Measurements from ENCODE around the gene LINGO3.

LINGO3 gene

DNA sequence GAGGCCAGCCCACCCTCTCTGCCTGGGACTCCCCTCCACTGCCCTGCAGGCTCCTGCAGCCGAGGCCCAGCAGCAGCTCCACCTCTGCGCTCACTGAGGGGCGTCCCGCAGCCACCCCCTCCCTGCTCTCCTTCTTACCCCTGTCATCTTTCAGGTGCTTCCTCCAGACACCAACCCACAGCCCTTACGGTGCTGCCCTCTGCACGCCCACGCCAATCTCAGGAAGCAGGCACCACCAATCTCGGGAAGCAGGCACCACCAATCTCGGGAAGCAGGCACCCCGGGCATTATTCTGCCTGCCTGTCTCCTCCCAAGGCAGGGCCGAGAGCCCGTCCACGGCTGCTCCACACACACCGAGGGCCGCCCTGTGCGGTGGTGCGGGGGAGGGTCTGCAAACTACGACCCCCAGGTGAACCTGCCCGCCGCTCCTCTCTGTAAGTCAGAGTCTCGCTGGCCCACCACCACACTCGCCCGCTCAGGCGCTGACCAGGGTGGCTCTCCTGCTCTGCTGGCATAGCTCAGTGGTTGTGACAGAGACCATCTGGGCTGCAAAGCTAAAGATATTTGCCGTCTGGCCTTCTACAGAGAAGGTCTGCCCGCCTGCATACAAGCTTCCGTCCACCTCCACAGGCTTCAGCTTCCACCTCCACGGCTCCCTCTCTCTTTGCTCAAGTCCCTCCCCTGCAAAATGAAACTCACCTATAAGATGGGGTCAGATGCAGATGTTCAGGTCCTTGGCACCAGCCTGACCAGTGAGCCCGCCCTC lies 17.5 kb upstream of the LINGO3 start:
- no peak for DNase-seq

DNA sequence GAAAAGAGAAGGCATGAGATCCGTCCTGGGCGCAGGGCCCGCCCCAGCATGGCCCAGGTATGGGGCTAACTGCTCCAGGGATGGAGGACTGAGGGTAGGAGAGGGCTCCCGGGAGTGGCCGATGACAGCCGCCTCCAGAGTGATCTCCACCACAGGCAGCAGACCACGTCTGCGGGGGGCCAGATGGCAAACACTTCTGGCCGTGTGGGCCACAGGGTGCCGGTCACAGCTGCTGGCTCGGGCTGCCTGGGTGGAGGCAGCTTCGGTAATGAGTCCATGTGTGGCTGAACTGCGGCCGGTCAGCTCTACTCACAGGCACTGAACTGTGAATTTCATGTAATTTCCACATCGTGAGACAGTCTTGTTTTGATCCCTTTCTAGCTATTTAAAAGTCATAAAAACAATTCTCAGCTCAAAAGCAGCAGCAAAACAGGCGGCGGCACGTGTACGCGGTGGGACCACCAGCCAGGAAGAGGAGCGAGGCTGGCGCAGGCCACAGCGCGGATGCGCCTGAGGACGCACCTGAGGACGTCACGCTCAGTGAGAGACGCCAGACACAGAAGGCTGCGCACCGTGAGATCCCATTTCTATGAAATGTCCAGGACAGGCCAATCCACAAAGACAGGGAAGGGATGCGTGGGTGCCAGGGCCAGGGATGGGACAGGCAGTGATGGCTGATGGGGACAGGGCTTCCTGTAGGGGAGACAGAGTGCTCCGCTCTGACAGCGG lies 16.4 kb upstream of the LINGO3 start:
- DNase-seq = no peak

DNA sequence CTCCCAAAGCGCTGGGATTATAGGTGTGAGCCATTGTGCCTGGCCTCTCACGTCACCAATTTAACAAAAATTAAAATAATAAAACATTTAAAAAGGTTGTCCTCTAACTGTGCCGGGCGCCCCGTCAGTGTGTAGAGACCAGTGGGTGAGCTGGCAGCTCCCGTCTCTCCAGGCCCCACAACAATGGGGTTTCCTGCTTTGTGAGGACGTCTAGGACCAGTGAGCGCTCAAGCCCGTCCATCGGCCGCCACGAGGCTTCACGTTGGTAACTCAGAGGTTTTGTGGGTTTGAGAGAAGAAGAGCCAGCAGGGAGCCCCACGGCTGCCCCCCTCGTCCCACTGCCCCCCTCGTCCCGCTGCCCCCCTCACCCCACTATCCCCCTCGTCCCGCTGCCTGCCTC lies 15.8 kb upstream of the LINGO3 start:
- no peak for DNase-seq

DNA sequence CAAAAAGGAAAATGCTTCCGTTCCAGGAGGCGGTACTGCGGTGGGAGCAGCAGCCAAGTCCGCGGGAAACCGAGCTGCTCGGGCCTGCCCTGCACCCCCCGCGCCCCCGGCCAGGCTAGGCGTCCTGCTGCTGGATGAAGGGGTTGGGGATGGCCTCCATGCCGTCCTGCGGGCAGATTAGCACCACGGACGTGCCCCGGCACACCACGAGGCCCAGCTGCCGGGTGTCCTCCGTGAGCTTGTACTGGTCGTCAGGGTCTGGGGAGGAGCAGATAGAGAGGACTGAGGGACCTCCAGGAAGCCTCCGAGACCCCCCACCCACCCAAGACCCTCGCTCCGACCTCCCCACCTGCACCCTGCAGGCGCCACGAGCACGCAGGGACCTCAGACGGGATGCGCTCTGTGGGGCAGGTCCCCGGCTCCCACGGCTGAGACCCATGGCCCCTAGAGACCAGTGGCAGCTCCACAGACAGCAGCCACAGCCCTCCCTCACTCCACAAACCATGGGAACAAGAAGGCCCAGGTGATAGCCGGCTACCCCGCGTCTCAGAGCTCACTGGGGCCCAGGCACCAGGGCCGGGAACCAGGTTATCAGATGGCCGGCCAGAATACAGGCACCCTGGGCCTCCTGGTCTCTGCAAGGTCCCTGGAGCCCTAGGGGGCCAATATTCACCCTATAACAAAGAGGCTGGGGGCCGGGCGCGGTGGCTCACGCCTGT lies 13.8 kb upstream of the LINGO3 start:
- DNase-seq = no peak

DNA sequence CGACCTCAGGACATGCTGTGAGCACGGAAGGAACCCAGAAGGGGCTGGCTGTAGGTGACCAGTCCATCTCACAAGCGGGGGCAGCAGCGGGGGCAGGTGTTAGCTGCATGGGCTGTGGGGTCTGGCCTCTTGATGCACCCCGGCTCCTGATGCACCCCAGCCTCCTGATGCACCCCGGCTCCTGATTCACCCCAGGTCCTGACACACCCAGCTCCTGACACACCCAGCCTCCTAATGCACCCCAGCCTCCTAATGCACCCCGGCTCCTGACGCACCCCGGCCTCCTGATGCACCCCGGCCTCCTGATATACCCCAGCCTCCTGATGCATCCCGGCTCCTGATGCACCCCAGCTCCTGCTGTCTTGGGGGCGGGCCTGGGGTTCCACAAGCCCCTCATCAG lies 13.0 kb upstream of the LINGO3 start:
- DNase-seq = no peak

DNA sequence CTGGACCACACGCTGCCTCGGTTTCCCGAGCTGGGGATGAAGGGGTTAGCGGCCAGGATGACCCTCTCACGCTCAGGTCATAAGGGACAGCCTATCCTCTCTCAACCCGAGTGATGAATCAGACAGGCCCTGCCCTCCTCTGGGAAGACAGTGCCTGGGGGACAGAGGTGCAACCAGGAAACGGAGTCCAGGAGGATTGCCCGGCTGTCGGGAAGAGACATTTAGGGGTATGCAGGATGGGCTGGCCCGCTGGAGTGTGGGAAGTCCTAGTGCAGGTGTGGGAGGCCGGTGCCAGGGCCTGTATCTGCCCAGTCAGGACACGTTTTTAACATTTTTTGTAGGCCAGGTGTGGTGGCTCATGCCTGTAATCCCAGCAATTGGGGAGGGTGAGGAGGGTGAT lies 12.1 kb upstream of the LINGO3 start:
- no peak for DNase-seq

DNA sequence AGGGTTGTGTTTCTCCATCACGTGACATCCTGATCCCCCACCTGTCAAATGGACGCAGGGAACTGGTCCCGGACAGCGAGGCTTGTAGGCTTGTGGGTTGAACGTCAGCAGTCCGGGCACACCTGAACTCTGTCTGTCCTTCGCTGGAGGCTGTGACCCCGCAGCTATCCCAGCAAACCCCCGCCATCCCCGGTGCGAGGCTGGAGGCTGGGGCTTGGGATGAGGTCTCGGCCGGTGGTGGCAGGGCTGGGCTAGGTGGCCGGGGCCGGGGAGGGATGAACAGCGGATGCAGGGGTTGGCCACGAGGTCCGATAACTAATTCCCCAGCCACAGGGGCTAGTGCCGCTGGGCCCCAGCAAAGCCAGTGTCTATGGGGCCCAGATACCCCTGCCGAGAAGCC lies 11.6 kb upstream of the LINGO3 start:
- no peak for DNase-seq

DNA sequence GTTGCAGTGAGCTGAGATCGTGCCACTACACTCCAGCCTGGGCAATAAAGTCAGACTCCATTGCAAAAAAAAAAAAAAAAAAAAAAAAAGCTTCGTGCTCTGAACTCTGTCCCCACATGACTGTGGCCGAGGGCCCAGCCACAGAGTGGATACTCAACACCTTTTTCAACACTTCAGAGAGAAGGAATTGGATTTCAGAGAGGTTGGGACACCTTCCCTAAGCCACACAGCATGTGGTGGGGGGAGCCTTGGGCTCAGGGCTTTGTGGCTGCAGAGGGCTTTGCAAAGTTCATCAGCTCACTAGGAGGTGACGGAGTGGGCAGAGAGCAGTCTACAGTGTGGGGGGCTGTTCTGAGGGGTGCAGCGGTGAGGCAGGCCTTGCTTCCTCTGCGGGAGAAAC lies 11.0 kb upstream of the LINGO3 start:
- DNase-seq = no peak

DNA sequence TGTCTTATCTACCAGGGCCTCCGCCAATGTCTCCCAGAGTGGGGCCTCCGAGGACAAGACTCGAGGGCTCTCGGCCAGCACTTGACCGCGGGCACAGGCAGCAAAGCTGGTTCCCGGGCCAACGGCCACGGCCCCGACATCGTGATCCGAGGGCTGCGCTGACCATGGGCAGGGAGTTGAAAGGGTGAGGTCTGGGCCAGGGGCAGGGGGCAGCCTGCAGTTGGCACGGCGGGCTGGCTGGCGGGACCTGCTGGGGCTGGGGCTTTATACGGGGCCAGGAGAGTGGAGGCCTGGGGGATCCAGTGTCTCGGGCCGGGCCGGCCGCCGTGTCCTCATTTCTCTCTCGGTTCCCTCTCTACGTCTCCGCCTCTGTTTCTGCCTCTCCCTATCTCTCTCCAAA lies 9.8 kb upstream of the LINGO3 start:
- DNase-seq = no peak

DNA sequence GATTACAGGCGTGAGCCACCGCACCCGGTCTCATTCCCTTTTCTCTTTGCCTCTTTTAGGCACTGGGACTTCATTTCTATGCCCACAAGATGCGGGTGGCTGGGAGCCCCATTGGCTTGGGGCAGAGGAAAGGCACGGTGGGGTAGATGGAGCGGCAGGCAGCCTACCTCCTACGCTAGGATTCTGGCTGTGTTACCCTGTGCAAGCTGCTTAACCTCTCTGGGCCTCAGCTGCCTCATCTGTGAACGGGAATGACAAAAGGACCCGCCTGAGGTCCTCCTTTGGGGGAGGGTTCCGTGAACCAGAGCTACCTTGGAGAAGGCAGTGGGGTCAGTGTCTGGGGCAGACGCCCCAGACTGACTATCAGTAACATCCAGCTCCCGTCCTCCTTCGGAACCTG lies 9.3 kb upstream of the LINGO3 start:
- DNase-seq = no peak

DNA sequence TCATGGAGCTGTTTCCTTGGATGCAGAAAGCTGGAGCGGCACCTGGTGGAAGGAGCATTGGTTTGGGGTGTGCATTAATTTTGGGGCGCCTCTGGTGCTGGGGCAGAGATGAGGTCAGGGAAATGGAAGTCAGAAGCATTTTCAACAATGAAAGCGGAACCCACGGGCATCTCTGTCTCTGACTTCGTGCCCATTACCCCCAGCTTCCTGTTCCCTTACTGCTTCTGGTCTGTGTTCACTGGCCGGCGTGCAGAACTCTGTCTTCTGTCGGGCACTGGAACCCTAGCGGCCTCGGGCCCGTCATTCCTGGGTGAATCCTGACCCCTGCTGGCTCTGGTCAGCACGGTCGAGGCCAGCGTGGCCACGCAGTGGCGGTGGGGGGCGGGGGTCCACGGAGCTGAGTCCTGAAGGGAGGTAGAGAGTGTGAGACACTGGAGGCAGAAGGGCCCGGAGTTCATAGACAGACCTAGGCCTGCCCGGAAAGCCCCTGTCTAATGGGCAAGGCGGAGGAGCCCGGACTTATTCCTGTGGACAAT lies 7.9 kb upstream of the LINGO3 start:
- no peak for DNase-seq

DNA sequence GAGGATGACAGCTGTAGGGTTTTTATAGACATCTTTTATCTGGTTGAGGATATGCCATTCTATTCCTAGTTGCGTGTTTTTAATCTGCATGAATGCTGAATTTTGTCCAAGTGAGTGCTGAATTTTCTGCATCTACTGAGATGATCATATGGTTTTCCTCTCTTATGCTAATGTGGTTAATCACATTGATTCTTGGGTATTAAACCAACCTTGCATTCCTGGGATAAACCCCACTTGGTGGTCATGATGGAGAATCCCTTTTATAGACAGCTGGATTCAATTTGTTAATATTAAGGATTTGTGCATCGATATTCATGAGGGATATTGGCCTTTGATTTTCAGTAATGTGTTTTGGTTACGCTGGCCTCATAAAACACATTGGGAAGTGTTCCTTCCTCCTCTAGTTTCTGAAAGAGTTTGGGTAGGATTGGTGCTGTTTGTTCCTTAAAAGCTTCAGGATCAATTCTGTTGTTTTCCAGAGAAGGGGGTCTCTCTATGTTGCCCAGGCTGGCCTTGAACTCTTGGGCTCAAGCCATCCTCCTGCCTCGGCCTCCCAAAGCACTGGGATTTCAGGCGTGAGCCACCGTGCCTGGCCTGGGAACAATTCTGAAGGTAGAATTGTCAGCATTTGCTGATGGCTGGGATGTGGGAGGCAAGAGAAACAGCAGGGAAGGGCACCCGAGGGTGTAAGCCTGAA lies 7.3 kb upstream of the LINGO3 start:
- DNase-seq = no peak

DNA sequence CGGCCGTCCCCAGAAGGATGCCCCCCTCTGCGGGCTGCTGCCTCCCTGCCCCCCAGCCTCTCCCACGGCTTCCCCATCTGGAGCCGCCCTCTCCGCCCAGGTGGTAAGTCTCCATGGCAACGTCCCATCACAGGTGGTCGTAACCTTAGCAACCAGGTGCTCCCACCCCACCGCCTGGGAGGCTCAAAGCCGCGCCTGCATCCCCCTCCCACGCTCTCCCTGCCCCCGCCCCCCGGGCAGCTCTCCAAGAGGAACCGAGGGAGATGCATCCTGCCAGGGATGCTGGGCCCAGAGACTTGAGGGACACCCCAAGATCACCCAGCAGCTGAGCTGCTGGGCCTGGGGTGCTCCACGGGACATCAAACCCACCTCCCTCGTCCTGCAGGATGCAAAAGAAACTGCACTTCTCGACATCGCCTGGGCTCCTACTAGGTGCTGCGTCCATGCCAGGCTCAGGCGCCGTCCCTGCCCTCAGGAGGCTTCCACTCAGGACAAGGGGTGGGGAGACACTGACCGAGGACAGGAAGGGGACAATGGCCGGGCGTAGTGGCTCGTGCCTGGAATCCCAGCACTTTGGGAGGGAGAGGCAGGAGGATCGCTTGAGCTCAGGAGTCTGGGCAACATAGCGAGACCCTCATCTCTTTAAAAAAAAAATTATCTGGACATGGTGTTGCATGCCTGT lies 5.0 kb upstream of the LINGO3 start:
- no peak for DNase-seq

DNA sequence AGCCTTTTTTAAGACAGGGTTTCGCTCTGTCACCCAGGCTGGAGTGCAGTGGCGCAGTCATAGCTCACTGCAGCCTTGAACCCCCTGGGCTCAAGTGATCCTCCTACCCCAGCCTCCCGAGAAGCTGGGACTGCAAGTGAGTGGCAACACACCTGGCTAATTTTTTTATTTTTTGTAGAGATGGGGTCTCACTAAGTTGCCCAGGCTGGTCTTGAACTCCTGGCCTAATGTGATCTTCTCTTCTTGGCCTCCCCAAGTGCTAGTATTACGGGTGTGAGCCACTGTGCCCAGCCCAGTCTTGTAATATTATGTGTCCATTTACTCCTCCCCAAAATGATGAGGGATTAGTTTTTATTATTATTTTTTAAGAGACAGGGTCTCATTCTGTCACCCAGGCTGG lies 3.1 kb upstream of the LINGO3 start:
- no peak for DNase-seq

DNA sequence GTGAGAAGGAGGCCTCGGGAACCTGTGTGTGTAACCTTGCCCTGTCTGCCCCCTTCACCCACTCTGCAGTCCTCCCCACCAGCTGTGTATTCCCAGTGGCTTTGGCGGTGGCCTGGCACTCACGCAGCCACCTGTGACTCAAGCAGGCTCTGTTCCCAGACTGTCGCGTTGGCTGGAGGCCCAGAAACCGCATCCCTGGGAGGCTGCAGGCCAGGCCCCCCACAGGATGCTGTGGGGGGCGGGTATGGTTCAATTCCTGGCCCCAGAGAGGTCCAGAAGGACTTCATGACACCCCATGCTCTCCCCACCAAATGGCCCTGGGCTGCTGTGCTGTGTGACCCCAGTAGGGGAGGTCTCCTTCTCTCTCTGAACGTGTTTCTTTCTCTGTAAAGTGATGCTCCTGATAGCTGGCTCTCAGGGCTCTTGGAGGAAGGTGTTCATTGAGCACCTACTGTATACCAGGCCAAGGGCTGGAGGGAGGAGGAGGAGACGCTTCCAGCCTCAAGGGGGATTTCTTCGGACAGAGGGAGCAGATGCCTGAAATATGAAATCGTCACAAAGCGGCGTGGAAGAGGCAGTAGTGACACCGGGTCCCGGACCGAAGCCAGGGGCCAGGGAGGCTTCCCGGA lies 1.9 kb upstream of the LINGO3 start:
- DNase-seq = no peak

DNA sequence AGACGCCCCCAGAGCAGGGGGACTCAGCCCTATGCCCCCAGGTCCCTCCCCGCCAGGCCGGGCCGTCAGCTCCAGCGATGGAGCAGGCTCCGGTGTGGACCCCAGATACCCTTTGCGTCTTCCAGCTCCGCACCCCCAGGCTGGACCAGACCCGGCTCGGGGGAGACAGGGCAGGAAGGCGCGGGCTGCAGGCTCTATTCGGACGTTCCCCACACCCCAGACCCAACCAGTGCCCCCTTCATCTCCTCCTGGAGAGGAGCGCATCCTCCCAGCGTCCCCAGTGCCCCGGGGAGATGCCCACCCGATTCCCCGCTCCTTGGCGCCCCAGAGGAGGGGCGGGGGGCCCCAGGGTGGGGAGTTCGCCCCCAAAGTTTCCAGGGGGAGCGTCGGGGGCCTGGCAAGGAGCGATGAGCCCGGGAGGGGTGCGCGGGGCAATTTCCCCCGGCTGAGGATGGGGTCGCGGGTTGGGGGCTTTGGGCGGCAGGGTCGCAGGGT lies 389 bp downstream of the LINGO3 start:
- no peak for DNase-seq

DNA sequence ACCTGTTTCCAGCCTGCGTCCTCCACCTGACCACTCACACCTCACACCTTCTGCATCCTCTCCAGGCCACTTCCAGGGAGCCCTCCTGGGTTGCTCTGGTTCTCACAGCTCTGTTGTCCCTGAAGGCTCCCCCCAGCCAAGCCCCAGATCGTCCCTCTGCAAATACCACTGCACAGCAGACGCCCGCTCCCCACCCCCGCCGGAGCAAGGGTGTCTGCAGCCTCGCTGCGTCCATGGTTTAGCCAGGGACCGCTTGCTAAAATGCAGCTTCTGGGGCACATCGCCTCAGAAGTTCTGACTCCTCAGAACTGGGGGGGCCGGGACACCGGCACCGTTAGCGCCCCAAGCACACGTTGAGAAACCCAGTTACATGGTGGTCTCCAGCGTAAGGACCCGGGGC lies 983 bp downstream of the LINGO3 start:
- no peak for DNase-seq

DNA sequence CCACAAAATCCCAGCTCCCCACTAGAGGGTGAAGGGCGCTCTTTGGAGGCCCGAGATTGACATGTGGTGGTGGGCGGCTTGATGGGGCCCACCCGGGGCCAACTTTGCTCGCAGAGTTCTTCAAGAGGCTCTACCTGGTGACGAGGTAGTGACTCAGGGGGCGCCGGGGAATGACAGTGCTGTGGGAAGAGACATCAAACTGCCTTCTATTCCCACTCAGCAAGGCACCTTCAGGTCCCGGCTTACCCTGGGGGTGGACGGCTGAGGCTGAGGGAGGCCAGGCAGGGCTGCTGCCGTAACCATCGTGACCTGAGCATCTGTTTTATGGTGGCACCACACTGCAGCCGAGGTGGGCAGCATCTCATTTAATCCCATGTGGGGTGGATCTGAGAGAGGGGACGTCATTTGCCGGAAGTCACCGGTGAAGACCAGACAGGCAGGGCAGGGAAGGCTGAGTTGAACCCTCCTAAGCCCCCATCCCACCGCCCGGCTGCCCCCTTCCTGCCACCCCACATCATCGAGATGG lies 1.6 kb downstream of the LINGO3 start:
- DNase-seq = no peak

DNA sequence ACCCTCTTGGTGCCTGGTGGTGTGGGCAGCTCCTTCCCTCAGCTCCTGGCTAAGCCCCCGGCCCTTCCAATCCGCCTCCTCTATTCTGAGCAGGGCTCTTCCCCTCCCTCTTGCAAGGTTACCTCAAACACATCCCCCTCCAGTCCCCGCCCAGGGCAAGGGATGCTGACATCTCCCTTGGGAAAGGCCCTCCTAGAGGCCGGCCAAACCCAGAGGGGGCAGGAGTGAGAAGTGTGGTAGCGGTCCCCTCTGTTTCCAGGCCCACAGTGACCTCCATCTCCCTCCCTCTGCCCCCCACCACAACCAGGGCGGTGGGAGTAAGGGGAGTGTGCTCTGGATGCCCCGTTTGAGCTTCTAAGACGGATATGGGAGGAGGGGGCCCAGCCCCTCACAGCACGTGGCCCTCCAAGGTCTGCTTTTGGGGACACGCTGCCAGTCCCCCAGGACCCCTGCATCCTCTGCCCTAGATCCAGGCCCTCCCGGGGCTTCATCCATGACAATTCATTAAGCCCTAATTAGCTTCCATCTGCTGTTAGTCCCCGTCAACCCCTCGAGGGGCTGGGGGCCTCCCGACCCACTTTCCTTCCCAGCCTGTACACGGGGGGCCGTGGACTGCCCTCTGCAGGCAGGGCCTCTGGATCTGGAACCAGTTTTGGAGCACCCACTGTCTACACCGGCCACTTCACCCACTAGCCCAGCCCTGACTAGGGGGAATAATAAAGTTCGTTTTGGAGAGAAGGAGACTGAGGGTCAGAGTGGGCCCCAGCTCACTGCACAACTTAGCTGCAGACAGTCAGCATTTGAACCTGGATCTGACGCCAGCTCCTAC lies 2.3 kb downstream of the LINGO3 start:
- no peak for DNase-seq

DNA sequence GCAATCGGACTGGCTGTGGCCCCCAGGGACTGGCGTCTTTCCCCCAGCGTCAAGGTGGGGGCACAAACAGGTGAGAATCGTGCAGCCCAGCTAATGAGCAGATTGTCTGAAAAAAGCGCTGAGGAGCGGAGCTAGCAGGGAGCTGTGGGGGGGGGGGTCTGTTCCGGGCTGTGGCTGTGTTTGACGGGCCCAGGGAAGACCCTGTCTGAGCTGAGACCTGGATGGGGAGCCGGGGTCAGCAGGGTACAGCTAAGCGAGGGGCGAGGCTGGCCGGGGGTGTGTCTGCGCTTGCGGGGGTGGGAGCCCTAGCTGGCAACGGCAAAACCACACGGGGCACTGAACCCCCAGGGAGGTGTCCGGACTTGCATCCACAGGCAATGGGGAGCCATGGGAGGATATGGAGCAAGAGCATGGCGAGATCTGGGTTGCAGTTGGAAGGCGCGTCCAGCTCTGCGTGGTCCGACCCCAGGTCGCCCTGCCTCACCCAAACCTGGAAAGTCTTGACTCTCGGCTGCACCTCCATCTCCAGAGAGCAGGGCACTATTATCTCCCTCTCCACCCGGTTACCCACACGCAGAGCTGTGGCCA lies 4.6 kb downstream of the LINGO3 start:
- DNase-seq = no peak
